Sciatic nerve (tissue), 2 donors: ENCODE measurements around the gene DNMT3L. TPM values are rescaled to one million over a fixed set of nuclear protein-coding genes. Genes with fewer than 3 reads are reported as not detected.
"Not testable (repeated sequence)": the region's sequence is repeated elsewhere in the genome, so short reads cannot be mapped to it uniquely, and the experiment has no call there.

Experiments
- ATAC-seq: fragments of 200-7000 bp; cut with Tn5 transposase; one replicate; pipeline ENCODE4 v1.9.1; 2020; ENCODE audit warnings: mild to moderate bottlenecking, moderate library complexity
- DNase-seq: peaks from one replicate; pipeline ENCODE4 v3.0.0-alpha.2; 2020; ENCODE audit warnings: low spot score
- intact Hi-C: fragments of 100-400 bp; cut with DNase I; formaldehyde crosslinking; loops from one replicate; pipeline ENCODE4 v1.14.2; 2022
- total RNA-seq: library from RNA; stranded (reverse); fragmentation: NEBNext Ultra II Directional; extraction: Animal tissue kit (Norgen Biotek cat#: 25700); gene quantifications from one replicate; pipeline ENCODE4 v1.2.1, GENCODE V29; 2021
- donor health status: DM: no; HTN: no; CAD: no.
- donor health status: DM: no; HTN: no; CAD: no.

DNMT3L gene
- total RNA-seq, 1 donor from 2014 or later = not detected

- DNase-seq (no peak), ATAC-seq (no peak)
- intact Hi-C loops = no loop called here
Measured at GRCh38 chr21:44259082-44259705, 2.5 kb downstream of the DNMT3L start.

GRCh38 chr21:44258056-44258725 is 3.5 kb downstream of the DNMT3L start:
- peak; percentile 45 for DNase-seq
- ATAC-seq = no peak
- intact Hi-C loops = no loop called here

GRCh38 chr21:44255511-44255981 is 6.2 kb downstream of the DNMT3L start:
- DNase-seq = no peak
- no peak for ATAC-seq
- intact Hi-C loops = no loop called here

- peak; percentile 53 for DNase-seq
- no peak for ATAC-seq
- intact Hi-C loops = no loop called here
Measured at GRCh38 chr21:44253832-44254710, 7.6 kb downstream of the DNMT3L start.

- ATAC-seq = peak; percentile 58
- intact Hi-C loops, DNase-seq: not testable (repeated sequence)
Measured at GRCh38 chr21:44249204-44250037, 12.3 kb downstream of the DNMT3L start.

GRCh38 chr21:44247904-44248303 is 13.8 kb downstream of the DNMT3L start:
- intact Hi-C loops, DNase-seq, ATAC-seq: not testable (repeated sequence)

GRCh38 chr21:44243980-44244379 is 17.7 kb downstream of the DNMT3L start:
- ATAC-seq, DNase-seq, intact Hi-C loops: not testable (repeated sequence)

- ATAC-seq = peak; percentile 66
- intact Hi-C loops = not testable (repeated sequence)
Measured at GRCh38 chr21:44241281-44241680, 20.4 kb downstream of the DNMT3L start.

GRCh38 chr21:44240842-44241241 is 20.9 kb downstream of the DNMT3L start, which contains the start of gene ICOSLG:
Gene ICOSLG, minus strand, starts transcription at chr21:44240943. Its CDS starts 126 bp downstream, at chr21:44240817.
- intact Hi-C loops, DNase-seq: not testable (repeated sequence)
- peak; percentile 76 for ATAC-seq

More at GRCh38 chr21:44241281-44241680, 20.4 kb downstream of the DNMT3L start:
- not testable (repeated sequence) for DNase-seq

- ATAC-seq = peak; percentile 49
- intact Hi-C loops, DNase-seq: not testable (repeated sequence)
Measured at GRCh38 chr21:44240353-44240752, 21.3 kb downstream of the DNMT3L start.

- DNase-seq, intact Hi-C loops, ATAC-seq: not testable (repeated sequence)
Measured at GRCh38 chr21:44229561-44229960, 32.1 kb downstream of the DNMT3L start.

- intact Hi-C loops, DNase-seq, ATAC-seq: not testable (repeated sequence)
Measured at GRCh38 chr21:44228109-44228508, 33.6 kb downstream of the DNMT3L start.

GRCh38 chr21:44227614-44228013 is 34.1 kb downstream of the DNMT3L start:
- ATAC-seq, DNase-seq, intact Hi-C loops: not testable (repeated sequence)

GRCh38 chr21:44225605-44226004 is 36.1 kb downstream of the DNMT3L start:
- DNase-seq, ATAC-seq, intact Hi-C loops: not testable (repeated sequence)

- peak; percentile 84 for ATAC-seq
- DNase-seq, intact Hi-C loops: not testable (repeated sequence)
Measured at GRCh38 chr21:44223334-44223733, 38.4 kb downstream of the DNMT3L start.

- intact Hi-C loops, DNase-seq, ATAC-seq: not testable (repeated sequence)
Measured at GRCh38 chr21:44220674-44221073, 41.0 kb downstream of the DNMT3L start.

GRCh38 chr21:44218461-44218860 is 43.2 kb downstream of the DNMT3L start:
- ATAC-seq, DNase-seq, intact Hi-C loops: not testable (repeated sequence)

GRCh38 chr21:44211978-44212377 is 49.7 kb downstream of the DNMT3L start:
- intact Hi-C loops, ATAC-seq, DNase-seq: not testable (repeated sequence)
